ENCODE data around the gene NKIRAS1.

DNA sequence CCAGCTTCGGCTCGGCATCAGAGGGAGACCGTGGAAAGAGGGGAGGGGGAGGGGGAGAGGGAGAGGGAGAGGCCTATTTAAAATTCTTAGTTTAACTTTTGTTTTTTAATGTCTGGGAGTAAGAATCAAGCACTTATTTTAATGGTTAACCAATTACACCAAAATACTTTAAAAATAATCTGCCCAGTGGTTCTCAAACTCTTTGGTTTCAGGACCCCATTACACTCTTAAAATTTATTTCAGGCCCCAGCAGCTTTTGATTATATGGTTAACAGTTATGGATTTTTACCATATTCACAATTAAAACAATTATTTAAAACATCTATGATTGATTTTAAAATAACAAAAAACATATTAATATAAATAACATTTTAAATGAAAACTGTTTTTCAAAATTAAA, 44.5 kb downstream of the NKIRAS1 start:
- TF ChIP-seq, protein P1, sequence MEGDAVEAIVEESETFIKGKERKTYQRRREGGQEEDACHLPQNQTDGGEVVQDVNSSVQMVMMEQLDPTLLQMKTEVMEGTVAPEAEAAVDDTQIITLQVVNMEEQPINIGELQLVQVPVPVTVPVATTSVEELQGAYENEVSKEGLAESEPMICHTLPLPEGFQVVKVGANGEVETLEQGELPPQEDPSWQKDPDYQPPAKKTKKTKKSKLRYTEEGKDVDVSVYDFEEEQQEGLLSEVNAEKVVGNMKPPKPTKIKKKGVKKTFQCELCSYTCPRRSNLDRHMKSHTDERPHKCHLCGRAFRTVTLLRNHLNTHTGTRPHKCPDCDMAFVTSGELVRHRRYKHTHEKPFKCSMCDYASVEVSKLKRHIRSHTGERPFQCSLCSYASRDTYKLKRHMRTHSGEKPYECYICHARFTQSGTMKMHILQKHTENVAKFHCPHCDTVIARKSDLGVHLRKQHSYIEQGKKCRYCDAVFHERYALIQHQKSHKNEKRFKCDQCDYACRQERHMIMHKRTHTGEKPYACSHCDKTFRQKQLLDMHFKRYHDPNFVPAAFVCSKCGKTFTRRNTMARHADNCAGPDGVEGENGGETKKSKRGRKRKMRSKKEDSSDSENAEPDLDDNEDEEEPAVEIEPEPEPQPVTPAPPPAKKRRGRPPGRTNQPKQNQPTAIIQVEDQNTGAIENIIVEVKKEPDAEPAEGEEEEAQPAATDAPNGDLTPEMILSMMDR (IDR thresholded peaks at IDR 0.05; ENCODE audit: insufficient read depth, low read length, poor library complexity, severe bottlenecking) = no peak
- no peak for TF ChIP-seq EZH2phosphoT487 (conservative IDR thresholded peaks at IDR 0.05; ENCODE audit: low read length)
